H54 (cell line): ENCODE results near the gene CARD10.

Experiments used
- DNase-seq: peaks from one replicate; pipeline ENCODE4 v3.0.0; 2011; ENCODE audit warnings: low spot score, mixed read lengths; ENCODE audit not compliant: insufficient read length
- FAIRE-seq: peaks from 3 replicates; lab custom pipeline; 2011; peaks lifted over from hg19 to GRCh38; lab: Jason Lieb, UNC
- POLR2A ChIP-seq: IDR thresholded peaks from 2 replicates; pipeline ENCODE4 v1.6.1; 2011; ENCODE audit warnings: low read depth, mild to moderate bottlenecking, low read length

CARD10 gene

DNA sequence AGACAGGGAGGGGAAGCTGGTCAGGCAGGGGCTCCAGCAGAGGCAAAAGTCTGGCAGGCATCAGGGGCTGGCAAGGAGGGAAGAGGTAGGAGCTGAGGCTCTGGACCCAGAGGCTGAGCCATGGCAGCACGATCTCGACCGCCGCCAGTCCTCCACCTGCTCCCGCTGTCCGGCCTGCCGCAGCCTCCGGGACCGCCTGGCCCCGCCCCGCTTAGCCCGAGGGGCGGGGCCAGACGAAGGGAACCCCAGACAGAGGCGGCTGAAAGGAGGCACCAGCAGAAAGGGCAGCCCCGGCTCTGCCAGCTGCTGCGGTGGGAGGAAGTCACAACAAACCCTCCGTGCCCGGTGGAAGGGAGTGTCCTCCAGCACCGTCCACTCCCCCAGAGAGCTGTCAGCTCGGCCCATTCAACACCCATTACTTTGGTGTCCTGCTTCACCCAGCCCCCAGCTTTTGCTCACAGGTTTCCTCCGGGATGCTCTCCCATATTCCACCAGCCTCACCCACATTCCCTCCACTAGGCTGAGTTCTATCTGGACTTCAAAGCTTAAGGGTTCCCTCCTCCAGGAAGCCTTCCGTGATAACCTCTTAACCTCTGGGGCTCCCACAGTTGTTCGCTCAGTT is 32.9 kb downstream of the CARD10 start, which contains the start of gene MFNG:
Gene MFNG, minus strand, starts transcription at position 161 of the 622 bp plus-strand sequence. CDS start 207 bp downstream, outside the sequence.
- no peak for TF ChIP-seq POLR2A
- FAIRE-seq: peak; percentile 73
- peak; percentile 74 for DNase-seq

DNA sequence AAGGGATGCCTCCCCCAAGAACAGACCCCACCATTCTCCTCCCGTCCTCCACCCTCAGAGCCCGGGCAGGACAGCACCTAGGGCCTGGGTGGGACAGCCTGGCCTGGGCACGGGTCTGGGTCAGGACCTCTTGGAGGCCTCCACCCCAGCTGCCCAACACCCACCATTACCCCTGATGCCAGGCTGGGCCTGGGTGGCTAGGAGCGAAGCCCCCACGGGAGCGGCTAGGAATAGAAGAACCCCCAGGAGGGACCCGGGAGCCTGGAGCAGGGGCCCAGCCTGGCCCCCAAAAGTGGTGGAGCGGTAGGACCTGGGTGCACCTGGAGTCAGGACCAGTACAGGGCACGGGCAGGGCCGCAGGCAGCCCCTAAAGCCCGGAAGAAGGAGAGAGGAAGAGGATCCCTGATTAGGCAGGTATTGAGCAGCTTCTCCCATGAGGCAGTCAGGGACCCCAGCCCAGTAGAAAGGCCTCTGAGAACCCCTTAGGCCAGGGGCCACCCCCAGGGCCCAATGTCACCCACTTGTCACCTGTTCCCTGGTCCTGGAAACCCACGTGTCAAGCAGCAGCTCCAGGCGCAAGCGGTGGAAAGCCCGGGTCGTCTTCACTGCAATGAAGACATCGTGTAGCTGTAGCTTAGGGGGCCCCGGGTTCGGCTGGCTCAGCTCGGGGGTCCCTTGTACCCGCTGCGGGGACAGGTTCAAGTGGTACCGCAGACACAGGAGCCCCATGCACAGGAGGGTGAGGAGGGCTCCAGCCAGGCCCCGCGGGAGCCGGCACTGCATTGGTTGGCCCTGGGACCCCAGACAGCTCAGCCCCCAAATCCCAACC is 33.6 kb downstream of the CARD10 start:
- TF ChIP-seq POLR2A: no peak
- no peak for DNase-seq
- no peak for FAIRE-seq

DNA sequence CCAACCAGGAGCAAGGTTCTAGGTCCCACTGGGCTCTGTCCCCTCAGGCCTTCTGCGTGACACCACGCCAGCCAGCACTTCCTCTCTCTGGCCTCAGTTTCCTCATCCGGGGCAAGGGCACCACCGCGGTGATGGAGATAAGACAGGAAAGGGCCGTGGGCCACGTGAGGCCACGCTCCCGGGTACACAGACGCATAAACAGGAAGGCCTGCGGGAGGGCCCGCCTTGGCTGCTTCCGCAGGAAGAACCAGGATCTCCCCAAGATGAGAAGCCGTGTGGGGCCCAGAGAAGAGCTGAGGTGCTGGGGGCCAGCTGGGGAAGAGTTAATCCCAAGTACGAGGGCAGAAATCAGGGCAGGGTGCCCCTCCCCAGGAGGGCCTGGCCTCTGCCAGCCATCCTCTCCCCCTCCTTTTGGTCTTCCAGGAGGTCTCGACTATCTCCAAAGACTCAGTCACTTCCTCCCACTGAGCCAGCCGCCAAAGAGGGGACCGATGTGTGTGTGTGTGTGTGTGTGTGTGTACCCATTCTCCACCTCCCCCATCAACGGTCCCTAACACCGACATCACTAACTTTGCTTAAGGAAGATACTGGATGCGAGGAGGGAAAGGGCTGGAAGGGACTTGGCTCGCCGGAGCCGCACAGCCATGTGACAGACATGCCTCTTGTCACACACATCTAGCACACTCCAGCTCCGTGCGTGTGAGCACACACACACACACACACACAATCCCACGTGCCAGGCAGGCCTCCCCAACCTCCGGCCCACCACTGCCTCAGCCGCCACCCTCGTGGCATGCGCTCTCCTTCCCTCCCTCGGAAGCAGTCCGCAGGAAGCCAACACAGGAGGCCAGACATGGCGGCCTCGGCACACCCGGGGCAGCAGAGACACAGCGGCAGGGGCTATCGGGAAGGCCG is 34.5 kb downstream of the CARD10 start:
- TF ChIP-seq POLR2A: no peak
- DNase-seq (no peak), FAIRE-seq (no peak)

DNA sequence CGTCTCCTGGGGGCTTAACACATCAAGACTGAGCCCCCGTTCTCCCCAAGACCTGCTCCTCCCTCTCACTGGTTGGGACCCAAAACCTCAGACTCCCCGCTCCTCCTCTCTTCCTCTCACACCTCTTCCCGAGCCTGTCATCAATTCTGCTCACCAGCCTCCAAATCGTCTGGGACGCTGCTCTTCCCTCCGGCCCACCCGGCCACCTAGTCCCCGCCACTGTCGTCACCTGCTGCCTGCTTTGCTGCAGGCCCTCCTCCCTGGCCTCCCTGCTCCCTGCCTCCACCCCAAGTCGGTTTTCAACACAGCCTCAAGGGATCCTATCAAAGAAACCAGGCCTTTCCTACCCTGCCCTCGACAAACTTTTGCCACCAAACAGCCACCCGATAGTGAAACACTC is 36.2 kb downstream of the CARD10 start:
- DNase-seq (no peak), FAIRE-seq (no peak)

DNA sequence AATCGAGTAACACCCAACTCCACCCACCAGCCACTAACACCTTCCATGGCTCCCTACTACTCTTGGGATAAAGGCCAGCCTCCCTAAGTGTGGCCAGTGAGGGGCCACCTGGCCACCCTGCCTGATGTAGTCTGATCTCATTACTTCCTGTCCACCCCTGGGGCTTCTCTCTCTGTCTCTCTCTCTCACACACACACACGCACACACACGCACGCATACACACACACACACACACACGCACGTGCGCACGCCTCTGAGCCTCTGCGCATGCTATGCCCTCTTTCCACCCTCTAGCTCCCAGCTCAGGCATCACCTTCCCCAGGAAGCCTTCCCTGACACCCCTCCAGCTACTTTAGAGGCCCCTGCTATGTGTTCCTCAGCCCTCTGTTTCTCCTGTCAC is 37.0 kb downstream of the CARD10 start:
- no peak for DNase-seq
- no peak for FAIRE-seq

More for the DNA sequence above, 36.2 kb downstream of the CARD10 start:
- no peak for TF ChIP-seq POLR2A

DNA sequence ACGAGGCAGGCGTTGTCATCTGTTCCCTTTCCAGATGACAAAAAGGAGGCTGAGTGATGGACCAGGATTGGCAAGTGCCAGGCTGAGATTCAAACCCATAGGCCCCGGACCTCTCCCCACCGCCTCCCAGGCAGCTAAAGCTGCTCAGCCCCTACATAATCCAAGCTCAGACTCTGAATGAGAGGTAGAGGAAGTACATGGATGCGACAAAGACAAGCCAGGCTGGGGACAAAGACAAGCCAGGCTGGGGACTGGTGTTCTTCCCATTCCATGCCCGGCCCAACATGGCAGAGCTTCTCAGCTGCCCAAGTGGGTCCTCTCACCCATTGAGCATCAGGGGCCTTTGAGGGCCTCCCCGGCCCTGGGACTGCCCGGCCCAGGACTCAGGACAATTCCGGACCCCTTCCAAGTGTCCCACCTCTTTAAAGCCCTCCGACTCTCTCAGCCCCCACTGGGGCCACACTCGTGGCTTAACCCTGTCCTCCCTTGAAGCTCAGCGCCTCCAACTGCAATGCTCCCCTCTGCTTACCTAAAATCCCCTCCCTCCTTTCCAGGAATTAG is 37.8 kb downstream of the CARD10 start:
- FAIRE-seq (no peak), DNase-seq (no peak)
- no peak for TF ChIP-seq POLR2A

More for the DNA sequence above, 37.0 kb downstream of the CARD10 start:
- TF ChIP-seq POLR2A: no peak

DNA sequence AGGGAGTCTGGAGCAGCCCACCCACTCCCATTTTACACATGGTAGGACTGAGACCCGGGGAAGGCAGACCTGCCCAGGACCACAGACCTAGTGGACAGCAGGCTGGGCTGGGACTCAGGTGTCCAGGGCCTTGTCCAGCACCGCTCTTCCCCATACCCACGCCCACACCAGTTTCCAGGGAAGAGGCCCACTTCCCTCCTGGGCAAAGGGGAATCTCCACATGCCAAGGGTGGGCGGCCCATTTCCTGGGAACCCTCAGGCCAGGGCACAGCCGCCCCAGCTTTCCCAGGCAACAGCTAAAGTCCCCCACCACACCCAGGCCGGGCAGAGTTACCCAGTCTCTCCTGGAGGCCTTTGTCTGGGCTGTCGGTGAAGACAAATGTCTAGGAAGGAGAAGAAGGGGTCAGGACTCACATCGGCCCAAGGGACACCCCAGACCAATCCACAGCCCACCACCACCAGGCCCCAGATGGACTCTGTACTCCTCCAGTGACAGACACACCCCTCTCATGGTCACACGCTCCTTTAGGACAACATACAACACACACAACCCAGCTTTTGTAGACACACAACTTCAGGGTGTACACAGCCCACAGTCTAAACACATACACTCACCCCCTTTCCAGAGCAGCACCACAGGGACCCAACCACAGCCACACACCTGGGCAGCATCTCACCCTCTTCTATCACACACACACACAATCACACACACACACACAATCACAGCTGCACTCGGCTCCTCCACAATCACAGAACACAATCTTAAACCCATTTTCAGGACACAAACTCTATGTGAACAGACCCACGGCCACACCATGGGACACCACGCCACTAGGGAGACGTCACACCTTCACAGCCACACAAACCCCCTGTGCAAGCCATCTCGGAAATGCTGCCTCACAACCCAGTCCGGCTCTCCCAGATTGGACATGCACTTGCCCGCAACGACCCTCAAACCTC is 38.5 kb downstream of the CARD10 start:
- no peak for TF ChIP-seq POLR2A
- FAIRE-seq: no peak
- DNase-seq: no peak

DNA sequence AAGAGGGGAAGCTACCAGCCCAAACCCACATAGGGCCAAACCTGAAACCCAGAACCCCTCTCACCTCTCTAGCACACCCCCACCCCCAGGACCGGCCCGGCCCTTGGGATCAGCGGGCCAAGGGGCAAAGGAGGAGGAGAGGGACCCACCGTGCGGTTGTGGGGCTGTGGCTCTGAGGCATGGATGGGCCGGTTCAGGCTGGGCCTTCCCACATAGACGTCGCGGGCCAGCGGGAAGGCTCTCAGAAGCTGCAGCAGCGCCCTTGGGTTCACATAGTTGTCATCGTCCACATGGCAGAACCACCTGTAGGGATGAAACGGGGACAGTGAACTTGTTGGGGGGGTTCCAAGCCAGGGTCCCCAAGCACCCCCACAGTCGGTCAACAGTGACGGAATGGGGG is 40.0 kb downstream of the CARD10 start:
- TF ChIP-seq POLR2A: no peak
- DNase-seq: no peak
- no peak for FAIRE-seq

DNA sequence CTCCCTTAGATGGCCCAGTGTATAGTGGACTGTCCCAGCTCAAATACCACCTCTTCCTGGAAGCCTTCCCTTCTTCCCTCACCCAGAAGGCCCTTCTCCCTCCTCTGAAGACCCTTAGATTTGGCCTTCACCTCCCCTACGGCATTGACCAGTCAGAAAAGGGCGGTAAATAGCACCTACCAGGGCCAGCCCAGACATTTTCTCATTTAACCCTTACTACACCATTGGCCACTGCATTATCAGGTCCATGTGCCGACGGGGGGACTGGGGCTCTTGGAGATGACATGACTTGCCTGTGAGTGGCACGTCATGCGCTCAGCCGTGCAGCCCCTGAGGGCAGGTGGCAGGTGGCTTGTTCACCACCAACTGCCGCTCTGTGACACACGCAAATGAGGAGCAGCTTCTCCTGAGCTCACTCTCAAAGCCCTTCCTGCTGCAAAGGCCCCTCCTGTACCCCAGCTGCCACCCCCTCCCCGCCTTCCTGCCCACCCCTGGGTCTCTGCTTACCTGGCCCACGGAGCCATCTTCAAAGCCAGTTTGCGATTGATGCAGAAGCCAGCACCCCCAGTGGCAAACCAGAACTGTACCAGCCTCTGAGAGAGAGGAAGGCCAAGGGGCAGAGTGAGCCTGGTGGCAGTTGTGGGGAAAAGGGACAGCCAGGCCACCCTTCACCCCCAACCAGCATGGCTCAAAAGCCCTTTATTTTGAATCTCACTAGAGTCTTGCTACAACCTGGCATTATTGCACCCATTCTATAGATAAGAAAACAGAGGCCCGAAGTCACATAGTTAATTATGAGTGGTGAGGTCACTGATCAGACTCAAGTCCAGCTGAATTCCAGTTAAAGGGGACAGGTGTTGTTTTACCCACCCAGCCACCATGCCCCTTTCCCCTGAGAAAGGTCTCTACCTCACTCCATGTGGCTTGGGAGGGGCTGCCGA is 42.6 kb downstream of the CARD10 start:
- DNase-seq (no peak), FAIRE-seq (no peak)
- TF ChIP-seq POLR2A: no peak

DNA sequence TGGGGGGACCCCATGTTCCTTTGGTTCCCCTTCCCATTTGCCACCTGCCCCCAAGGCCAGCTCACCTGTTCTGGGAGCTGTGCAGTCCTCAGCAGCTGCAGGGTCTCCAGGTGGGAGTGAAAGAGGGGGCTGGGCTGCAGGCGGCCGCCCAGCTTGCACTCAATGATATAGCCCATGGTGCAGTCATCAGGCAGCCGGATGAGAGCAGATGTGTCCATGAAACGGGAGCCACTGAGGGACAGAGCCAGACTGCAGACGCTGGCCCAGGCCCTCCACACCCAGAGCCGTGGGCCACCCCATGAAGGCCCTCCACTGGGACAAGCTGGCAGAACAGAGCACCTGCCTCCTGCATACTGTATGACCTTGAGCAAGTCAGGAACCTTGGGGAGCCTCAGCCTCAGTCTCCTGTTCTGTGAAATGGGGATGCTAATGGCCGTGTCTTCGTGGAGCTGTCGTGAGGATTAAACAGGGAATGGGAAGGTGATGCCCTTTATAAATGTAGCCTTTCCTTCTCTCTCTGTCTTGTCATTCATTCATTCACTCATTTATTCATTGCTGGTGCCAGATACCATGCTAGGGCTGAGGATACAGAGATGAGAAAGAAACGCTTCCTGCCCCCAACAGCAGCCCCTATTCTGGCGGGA is 44.6 kb downstream of the CARD10 start:
- TF ChIP-seq POLR2A: no peak
- FAIRE-seq (no peak), DNase-seq (no peak)

DNA sequence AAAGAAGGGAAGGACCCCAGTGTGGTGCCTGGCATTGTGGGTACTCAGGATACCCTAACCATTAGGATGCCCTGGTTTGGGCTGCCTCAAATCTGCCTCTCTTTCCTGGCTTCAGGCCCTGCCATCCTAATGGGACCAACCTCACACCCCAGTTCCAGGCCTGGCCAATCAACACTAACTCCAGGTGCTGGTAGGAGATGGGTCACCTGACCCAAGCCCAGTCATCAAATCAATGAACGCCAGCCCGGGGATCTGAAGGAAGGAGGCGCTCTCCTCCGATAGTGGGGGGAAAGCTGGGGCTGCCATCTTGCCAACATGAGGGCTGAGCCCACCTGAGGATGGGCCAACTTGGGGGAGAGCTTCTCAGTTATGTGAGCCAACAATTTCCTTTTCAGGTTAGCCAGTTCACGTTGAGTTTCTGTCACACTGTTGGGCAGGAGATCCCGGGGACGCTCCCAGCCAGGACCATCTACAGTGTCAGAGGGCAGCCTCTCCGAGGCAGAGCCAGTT is 45.7 kb downstream of the CARD10 start:
- no peak for TF ChIP-seq POLR2A
- no peak for FAIRE-seq
- DNase-seq: no peak
